ENCODE measurements around the gene TEX11. TPM values are rescaled to one million over a fixed set of nuclear protein-coding genes. Genes with fewer than 3 reads are reported as not detected.

TEX11 gene
- total and polyA plus RNA-seq, 2 of the 13 experiments (the other 11 are each of a cell fraction or from before 2014, with no cell fraction given) = not detected

DNA sequence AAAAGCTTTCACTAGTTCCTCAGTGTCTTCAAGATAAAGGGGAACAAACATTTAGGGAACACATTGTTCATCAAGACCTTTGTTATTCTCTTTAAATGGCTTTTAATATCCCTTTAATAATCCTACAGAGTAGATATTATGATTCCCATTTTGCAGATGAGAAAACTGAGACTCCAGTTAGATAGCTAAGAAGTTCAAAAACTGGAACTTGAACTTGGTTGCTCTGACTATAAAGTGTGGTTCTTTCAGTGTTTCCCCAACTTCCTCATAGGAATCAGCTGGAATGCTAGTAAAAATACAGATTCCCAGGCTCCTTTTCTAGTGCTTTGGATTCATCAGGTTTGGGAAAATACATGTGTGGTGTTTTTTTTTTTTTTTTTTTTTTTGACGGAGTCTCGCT lies 426.2 kb downstream of the TEX11 start:
- CTCF ChIA-PET (ENCODE audit: low intra/inter-chr PET ratio, low total read pairs) = no interaction called here
- intact Hi-C loops (cut with micrococcal nuclease; ENCODE audit: unreplicated experiment) (no loop called here), in situ Hi-C loops (cut with HindIII; ENCODE audit: extremely low pct_ligation_motif_present, low pct_unique_long_range_greater_than_20kb) (no loop called here)
- 80% methylated on average over 1 of the region's 2 CpGs for WGBS (ENCODE audit: low lambda C conversion rate)
- H3K4me2 ChIP-seq (ENCODE audit: low read depth, low read length) = no peak overlapping the region
- no peaks in the 10 kb centered on the region for H4K20me1 ChIP-seq (ENCODE audit: insufficient read depth, low read length)
- FAIRE-seq (no peak), DNase-seq (ENCODE audit: low spot score) (no peak), ATAC-seq (no peak)
- TF ChIP-seq ZNF749 (CRISPR knock-in tag; IDR thresholded peaks at IDR 0.05; ENCODE audit: borderline replicate concordance) = no peak
- TF ChIP-seq ZNF629 (CRISPR knock-in tag; conservative IDR thresholded peaks at IDR 0.05) = peak; percentile 29; the same call in 1 of the 2 replicates
- TF ChIP-seq ZNF660 (CRISPR knock-in tag; IDR thresholded peaks at IDR 0.05; ENCODE audit: borderline replicate concordance, low read depth) = no peak
- TF ChIP-seq, protein P1, sequence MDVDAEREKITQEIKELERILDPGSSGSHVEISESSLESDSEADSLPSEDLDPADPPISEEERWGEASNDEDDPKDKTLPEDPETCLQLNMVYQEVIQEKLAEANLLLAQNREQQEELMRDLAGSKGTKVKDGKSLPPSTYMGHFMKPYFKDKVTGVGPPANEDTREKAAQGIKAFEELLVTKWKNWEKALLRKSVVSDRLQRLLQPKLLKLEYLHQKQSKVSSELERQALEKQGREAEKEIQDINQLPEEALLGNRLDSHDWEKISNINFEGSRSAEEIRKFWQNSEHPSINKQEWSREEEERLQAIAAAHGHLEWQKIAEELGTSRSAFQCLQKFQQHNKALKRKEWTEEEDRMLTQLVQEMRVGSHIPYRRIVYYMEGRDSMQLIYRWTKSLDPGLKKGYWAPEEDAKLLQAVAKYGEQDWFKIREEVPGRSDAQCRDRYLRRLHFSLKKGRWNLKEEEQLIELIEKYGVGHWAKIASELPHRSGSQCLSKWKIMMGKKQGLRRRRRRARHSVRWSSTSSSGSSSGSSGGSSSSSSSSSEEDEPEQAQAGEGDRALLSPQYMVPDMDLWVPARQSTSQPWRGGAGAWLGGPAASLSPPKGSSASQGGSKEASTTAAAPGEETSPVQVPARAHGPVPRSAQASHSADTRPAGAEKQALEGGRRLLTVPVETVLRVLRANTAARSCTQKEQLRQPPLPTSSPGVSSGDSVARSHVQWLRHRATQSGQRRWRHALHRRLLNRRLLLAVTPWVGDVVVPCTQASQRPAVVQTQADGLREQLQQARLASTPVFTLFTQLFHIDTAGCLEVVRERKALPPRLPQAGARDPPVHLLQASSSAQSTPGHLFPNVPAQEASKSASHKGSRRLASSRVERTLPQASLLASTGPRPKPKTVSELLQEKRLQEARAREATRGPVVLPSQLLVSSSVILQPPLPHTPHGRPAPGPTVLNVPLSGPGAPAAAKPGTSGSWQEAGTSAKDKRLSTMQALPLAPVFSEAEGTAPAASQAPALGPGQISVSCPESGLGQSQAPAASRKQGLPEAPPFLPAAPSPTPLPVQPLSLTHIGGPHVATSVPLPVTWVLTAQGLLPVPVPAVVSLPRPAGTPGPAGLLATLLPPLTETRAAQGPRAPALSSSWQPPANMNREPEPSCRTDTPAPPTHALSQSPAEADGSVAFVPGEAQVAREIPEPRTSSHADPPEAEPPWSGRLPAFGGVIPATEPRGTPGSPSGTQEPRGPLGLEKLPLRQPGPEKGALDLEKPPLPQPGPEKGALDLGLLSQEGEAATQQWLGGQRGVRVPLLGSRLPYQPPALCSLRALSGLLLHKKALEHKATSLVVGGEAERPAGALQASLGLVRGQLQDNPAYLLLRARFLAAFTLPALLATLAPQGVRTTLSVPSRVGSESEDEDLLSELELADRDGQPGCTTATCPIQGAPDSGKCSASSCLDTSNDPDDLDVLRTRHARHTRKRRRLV (CRISPR knock-in tag; IDR thresholded peaks at IDR 0.05) = no peak
- no peak overlapping the region for H3K27ac ChIP-seq (ENCODE audit: extremely low read length, insufficient read depth, low read length)
- H3K4me1 ChIP-seq (ENCODE audit: insufficient read depth, low read length) = peaks cover 28% of the 10 kb centered on the region
- H3K9me3 ChIP-seq (ENCODE audit: low read length) = no peaks in the 10 kb centered on the region
- POLR2A ChIA-PET = no interaction called here
- no peaks in the 10 kb centered on the region for H3K79me2 ChIP-seq (ENCODE audit: insufficient read depth, low read length)
- H3K27me3 ChIP-seq (ENCODE audit: control insufficient read depth in 1 of 2, insufficient read depth in 2 of 2, low read length in 2 of 2) = no peaks in the 10 kb centered on the region
- no TSS peak for BruUV-seq (replicated peaks)
- peaks cover 0 to 4% of the 10 kb centered on the region in 2 experiments; a peak in 1 of 5 replicates for H3K36me3 ChIP-seq (replicated peaks in 1 of 2; ENCODE audit: control insufficient read depth in 1 of 2, insufficient read depth in 2 of 2, low read length in 2 of 2)
- H3K9ac ChIP-seq (ENCODE audit: insufficient read depth, low read depth, low read length) = no peak overlapping the region
- no peak overlapping the region for H3K4me3 ChIP-seq (replicated peaks in 1 of 3; ENCODE audit: insufficient read depth in 1 of 3, low read depth in 2 of 3, low read length in 3 of 3)
- H2AFZ ChIP-seq (ENCODE audit: low read length) = no peak overlapping the region
